Peyer's patch (tissue), 4 donors: ENCODE results near the gene TENT4A. TPM values are rescaled to one million over a fixed set of nuclear protein-coding genes. Genes with fewer than 3 reads are reported as not detected.

Experiments
- DNase-seq, 3 donors: peaks; one replicate each; pipeline ENCODE4 v3.0.0-alpha.2; 2017 to 2019
- H3K27ac ChIP-seq, 4 donors: fragments of 200-600 bp; sonication (generic); one replicate each; pipeline ENCODE4 v1.5.1; 2016 to 2019
- H3K27me3 ChIP-seq, 2 donors: fragments of 200-600 bp; sonication (generic); one replicate each; pipeline ENCODE4 v1.5.1; 2019
- H3K36me3 ChIP-seq, 3 donors: fragments of 200-600 bp; sonication (generic); one replicate each; pipeline ENCODE4 v1.5.1; 2016 to 2019
- H3K4me1 ChIP-seq, 4 donors: fragments of 200-600 bp; sonication (generic); one replicate each; pipeline ENCODE4 v1.5.1; 2016 to 2019
- H3K4me3 ChIP-seq, 4 donors: fragments of 200-600 bp; sonication (generic); 1 replicate in 3 of 4; 2 replicates in 1 of 4; pipeline ENCODE4 v1.5.1; 2016 to 2019; ENCODE audit warnings: mild to moderate bottlenecking in 1 of 4
- H3K9me3 ChIP-seq, 4 donors: fragments of 200-600 bp; sonication (generic); one replicate each; pipeline ENCODE4 v1.5.1; 2016 to 2019; ENCODE audit warnings: mild to moderate bottlenecking in 1 of 4
- POLR2A ChIP-seq, 2 donors: fragments of 450-650 bp; IDR thresholded peaks; one replicate each; pipeline ENCODE4 v1.5.1; 2017; ENCODE audit warnings: antibody characterized with exemption in 2 of 2, mild to moderate bottlenecking in 2 of 2, moderate library complexity in 2 of 2
- total RNA-seq, 4 donors: library from RNA; depleted of rRNA; stranded (reverse); fragments of >200 nt; gene quantifications; one replicate each; pipeline ENCODE4 v1.1.0, GENCODE V29; 2016
- TF ChIP-seq, protein P1 (sequence below), 6 experiments: fragments of 450-650 bp in 4 of 6; fragments of 200-600 bp in 2 of 6; sonication (generic) in 1 of 6; IDR thresholded peaks; one replicate each; pipeline ENCODE4 v1.5.1; 2017 to 2019; ENCODE audit warnings: antibody characterized with exemption in 6 of 6, mild to moderate bottlenecking in 3 of 6, moderate library complexity in 1 of 6

TENT4A gene
- total RNA-seq, 4 donors from 2014 or later: 28.0 to 71.8 (median 44.5) TPM

DNA sequence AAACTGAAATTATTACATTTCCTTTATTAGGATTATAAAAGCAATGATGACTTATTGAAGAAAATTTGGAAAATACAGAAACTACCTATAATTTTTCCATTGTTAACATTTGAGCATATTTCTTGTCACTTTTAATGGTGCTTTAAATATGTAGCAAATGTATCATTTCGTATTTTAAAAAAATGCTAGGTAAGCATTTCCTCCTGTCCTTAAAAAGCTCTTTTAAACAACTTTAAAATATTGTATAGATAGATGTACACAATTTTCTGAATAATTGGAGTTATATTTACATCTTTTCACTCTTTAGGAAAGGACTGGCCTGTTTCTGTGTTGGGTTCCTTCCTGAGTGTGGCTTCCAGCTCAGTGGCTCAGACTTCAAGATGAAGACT, 15.6 kb downstream of the TENT4A start:
- Histone ChIP-seq H3K27ac (no peak overlapping the region), H3K4me3 (no peak overlapping the region), H3K27me3 (no peaks in the 10 kb centered on the region), H3K4me1 (peaks cover 0 to 42% (median 15%) of the 10 kb centered on the region in 4 donors), H3K36me3 (no peaks in the 10 kb centered on the region), H3K9me3 (no peaks in the 10 kb centered on the region)
- DNase-seq: no peak
- TF ChIP-seq POLR2A (IDR thresholded peaks at IDR 0.05): no peak
- TF ChIP-seq, protein P1, sequence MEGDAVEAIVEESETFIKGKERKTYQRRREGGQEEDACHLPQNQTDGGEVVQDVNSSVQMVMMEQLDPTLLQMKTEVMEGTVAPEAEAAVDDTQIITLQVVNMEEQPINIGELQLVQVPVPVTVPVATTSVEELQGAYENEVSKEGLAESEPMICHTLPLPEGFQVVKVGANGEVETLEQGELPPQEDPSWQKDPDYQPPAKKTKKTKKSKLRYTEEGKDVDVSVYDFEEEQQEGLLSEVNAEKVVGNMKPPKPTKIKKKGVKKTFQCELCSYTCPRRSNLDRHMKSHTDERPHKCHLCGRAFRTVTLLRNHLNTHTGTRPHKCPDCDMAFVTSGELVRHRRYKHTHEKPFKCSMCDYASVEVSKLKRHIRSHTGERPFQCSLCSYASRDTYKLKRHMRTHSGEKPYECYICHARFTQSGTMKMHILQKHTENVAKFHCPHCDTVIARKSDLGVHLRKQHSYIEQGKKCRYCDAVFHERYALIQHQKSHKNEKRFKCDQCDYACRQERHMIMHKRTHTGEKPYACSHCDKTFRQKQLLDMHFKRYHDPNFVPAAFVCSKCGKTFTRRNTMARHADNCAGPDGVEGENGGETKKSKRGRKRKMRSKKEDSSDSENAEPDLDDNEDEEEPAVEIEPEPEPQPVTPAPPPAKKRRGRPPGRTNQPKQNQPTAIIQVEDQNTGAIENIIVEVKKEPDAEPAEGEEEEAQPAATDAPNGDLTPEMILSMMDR (IDR thresholded peaks at IDR 0.05): no peak

DNA sequence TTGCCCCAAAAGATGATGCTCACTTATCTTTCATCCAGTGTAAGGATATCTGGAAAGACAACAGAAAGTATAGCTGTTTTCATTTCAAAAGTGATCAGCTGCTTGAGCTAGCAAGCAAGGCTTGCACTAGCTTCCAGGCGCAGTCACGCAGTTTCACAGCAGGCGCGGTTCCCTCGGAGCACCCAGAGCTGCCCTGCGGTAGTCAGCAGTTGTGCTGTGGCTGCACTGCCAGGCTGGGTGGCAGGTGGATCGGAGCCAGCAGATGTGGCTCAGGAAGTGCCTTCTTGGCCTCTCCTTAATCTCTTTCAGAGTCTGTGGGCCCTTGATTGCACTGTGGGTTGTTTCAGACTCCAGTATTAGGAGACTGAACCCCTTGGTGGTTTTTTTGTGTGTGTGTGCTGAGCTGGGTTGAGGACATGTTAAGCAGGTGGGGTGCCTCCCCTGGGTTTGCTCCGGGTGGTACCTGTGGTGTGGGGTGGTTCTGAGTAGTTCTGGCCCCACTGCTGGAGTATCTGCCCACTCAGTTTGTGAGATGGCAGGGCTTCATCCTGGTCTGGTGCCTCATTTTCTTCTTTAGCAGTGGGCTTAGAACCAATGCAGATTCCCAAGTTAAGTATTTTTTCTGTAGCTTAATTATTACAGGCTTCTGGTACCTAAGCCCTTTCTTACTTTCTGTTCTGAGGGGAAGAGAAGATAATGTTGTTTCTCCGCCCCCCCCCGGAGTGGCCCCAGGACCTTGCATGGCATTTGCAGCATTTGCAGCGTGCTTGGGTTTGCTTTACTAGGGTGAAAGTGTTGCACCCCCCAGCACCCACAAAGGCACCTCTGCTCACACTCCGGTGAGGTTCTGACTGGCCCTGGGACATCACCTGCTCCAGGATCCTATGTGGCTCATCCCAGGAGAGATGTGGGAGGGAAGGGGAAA, 16.4 kb downstream of the TENT4A start:
- Histone ChIP-seq H3K27ac (peak overlapping the region in 1 of 4 donors; percentile 32), H3K4me1 (peaks cover 0 to 51% (median 15%) of the 10 kb centered on the region in 4 donors), H3K9me3 (no peaks in the 10 kb centered on the region), H3K4me3 (no peak overlapping the region), H3K27me3 (no peaks in the 10 kb centered on the region), H3K36me3 (no peaks in the 10 kb centered on the region)
- peak in 2 of 3 donors; percentile 61 to 67 for DNase-seq
- TF ChIP-seq, protein P1 (IDR thresholded peaks at IDR 0.05): no peak
- TF ChIP-seq POLR2A (IDR thresholded peaks at IDR 0.05): no peak

DNA sequence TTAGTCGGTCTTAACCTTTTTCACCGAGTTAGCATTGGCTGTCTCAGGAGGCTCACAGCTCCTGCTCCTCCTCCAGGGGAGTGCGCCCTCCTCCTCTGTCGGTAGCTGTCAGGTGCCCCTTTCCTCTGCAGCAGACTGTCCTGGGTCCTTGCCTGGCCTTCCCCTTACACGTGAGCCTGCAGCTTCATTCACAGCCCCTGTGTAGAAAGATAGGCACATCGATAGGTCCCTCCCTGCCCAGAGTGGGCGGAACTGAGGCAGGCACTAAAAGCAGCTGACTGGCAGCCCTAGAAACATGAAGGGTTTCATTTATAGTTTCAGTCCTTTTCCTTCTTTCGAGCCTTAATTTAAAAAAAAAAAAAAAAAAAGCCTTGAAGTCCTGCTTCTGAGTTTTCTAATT, 17.2 kb downstream of the TENT4A start:
- no peaks in the 10 kb centered on the region for H3K36me3 ChIP-seq
- no peak overlapping the region for H3K4me3 ChIP-seq
- TF ChIP-seq, protein P1 (IDR thresholded peaks at IDR 0.05): no peak
- no peak for TF ChIP-seq POLR2A (IDR thresholded peaks at IDR 0.05)
- no peaks in the 10 kb centered on the region for H3K9me3 ChIP-seq
- no peaks in the 10 kb centered on the region for H3K27me3 ChIP-seq
- peak in 2 of 3 donors; percentile 36 to 53 for DNase-seq
- peaks cover 0 to 56% (median 15%) of the 10 kb centered on the region in 4 donors for H3K4me1 ChIP-seq
- no peak overlapping the region for H3K27ac ChIP-seq

DNA sequence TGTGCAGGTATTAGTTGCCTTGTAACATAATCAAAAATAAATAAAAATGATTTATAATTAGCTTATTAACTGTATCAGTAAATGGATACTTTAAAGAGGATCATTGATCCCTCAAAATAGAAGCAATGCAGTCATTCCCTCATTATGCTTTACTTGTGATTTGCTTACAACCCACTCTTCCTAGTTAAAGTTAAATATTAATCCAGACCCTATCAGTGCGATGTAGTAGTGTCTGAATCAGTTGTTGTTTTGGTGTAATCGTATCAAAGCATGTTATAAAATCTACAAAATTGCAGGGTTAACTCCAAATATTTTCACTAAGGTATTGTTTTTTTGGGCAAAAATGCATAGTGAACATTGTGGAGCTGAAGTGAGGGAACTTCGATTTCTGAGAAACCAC, 17.6 kb downstream of the TENT4A start:
- Histone ChIP-seq H3K4me1 (peaks cover 0 to 56% (median 15%) of the 10 kb centered on the region in 4 donors), H3K27me3 (no peaks in the 10 kb centered on the region), H3K36me3 (no peaks in the 10 kb centered on the region), H3K27ac (no peak overlapping the region), H3K4me3 (no peak overlapping the region), H3K9me3 (no peaks in the 10 kb centered on the region)
- DNase-seq: no peak
- TF ChIP-seq POLR2A (IDR thresholded peaks at IDR 0.05): no peak
- TF ChIP-seq, protein P1 (IDR thresholded peaks at IDR 0.05): no peak

DNA sequence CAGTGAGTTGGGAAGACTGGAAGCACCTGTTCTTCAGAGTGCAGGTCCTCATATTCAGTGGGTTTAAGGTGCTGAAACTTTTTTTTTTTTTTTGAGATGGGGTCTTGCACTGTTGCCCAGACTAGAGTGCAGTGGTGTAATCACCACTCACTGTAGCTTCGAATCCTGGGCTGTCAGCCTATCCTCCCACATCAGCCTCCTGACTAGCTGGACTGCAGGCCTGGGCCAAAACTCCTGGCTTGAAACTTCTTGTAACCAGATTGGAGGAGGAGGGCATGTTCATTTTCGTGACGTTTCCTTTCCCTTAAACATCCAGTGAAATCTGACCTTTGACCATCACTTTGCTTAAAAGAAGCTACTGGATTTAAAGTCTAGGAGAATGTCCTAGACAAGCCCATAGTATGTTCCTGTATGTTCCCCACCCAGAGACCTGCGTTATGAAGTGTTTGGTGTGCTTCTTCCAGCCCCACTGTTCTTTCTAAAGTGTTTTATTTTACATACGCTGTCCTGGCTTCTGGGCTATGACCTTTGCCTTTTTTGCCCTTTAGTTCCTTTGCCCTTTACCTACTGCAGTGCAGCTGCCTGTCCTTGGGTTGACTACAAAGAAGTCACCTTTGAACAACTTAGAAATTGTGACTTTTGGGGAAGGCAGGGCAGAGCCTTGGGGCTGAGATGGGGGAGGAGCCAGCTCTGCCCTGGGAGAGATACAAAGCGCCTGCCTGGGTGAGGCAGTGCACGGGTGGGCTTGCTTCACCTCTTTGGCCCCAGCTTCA, 18.4 kb downstream of the TENT4A start:
- Histone ChIP-seq H3K27me3 (no peaks in the 10 kb centered on the region), H3K27ac (peak overlapping the region in 1 of 4 donors; percentile 22), H3K36me3 (no peaks in the 10 kb centered on the region), H3K4me3 (no peak overlapping the region), H3K9me3 (no peaks in the 10 kb centered on the region), H3K4me1 (peaks cover 0 to 54% (median 15%) of the 10 kb centered on the region in 4 donors)
- DNase-seq: peak in 2 of 3 donors; percentile 21 to 39
- TF ChIP-seq, protein P1 (IDR thresholded peaks at IDR 0.05): no peak
- no peak for TF ChIP-seq POLR2A (IDR thresholded peaks at IDR 0.05)
